HTR-8/SVneo (cell line): ENCODE data around the gene LPIN1.
"Not testable (repeated sequence)": the region's sequence is repeated elsewhere in the genome, so short reads cannot be mapped to it uniquely, and the experiment has no call there.

Source experiments
- DNase-seq: peaks from one replicate; pipeline ENCODE4 v3.0.0; 2011; ENCODE audit warnings: low spot score, mixed read lengths; ENCODE audit not compliant: insufficient read length
- FAIRE-seq: peaks from 2 replicates; lab custom pipeline; 2011; peaks lifted over from hg19 to GRCh38; lab: Jason Lieb, UNC

The LPIN1 gene

GRCh38 chr2:11856095-11856494 is 109.7 kb downstream of the LPIN1 start:
- FAIRE-seq (no peak), DNase-seq (no peak)

DNA sequence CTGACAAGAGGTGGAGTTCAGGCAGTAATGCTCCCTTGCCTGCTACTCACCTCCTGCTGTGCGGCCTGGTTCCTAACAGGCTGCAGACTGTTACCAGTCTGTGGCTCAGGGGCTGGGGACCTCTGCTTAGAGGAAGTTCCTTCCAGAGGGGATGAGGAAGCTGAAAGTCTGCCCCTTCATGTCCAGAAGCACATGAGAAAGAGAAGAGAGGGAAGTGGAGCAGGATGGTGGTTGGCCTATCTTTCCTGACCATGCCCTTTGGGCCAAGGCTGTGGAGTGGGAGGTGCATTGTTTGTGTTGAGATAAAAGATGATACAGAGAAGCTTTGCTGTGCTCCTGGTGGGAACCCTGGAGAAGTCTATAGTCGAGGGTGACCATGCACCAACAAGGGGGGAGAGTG is 112.5 kb downstream of the LPIN1 start:
- FAIRE-seq (no peak), DNase-seq (no peak)

GRCh38 chr2:11859975-11860374 is 113.5 kb downstream of the LPIN1 start:
- DNase-seq, FAIRE-seq: not testable (repeated sequence)

DNA sequence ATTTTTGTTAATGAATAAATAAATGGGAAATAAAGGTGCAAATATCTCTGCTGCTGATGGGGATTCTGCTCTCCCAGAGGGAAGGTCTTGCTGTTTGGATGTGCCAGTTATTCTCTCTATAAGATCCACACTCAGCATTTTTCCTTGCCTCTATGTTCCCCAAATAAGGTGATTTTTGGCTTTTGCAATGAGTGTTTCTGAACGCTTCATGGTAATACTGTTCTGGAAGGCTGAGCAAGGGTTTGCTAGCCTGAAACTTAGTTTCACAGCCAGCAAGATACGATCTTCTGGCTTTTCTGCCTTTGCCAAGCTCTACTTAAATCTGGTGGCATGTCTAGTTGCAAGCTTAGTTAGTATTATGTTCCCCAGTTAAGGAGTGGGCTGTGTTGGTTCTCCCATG is 114.6 kb downstream of the LPIN1 start:
- no peak for DNase-seq
- no peak for FAIRE-seq

DNA sequence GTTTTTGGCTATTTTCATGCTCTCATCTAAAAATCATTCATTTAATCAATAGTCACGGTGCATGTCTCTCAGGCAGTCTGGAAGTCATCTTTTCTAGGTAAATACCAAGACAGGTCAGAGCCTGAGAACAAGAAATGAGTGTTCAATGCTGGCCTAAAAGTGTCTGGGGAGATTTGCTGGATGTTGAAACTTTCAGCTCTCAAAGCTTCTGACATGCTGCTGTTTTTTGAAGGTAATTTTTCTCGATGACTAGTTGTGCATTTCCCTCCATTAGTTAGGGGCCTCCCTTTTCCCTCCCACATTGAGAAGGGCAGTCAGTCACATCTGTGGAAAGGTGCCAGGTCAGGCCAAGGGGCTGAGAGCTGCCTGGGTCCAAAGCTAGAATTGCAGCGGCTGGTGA is 115.6 kb downstream of the LPIN1 start:
- DNase-seq (no peak), FAIRE-seq (no peak)

DNA sequence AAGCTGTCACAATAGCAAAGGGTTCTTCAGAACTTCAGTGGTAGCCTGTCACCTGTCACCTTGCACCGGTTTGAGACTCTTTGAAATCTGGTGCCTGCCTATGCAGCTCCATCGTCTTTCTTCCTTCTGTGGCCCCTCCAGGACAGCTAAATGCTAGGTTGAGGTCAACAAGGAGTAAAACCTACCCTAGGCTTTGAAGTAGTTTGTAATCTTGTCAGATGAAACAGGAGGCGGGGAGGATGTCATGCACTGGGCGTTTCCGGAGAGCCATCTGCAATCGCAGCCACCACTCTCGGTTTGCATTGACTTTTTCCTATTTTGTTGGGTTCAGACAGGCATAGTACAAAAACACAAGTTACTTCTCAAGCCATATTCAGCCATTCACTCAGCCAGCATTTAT is 116.7 kb downstream of the LPIN1 start:
- FAIRE-seq: no peak
- DNase-seq: no peak

- peak; percentile 95 for DNase-seq
- no peak for FAIRE-seq
Observed at GRCh38 chr2:11863513-11864328, 117.3 kb downstream of the LPIN1 start.

- FAIRE-seq (no peak), DNase-seq (no peak)
Observed at GRCh38 chr2:11864724-11865123, 118.3 kb downstream of the LPIN1 start.

DNA sequence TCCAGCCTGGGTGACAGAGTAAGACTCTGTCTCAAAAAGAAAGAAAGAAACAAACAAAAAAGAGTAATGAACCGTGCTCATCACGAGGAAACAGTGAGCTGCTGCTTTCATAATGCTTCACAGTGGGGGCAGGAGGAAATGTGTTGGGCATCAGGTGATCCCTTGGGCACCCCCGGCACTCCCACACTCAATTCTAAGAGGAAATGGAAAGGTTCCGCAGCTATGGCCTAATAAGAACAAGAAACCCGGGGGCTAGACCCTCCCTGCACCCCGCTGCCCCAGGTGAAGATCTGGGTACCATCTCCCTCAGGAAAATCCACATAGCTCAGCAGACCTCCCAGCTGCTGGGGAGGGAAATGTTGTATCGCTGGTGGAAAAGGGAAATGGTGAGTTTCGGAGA is 118.9 kb downstream of the LPIN1 start:
- FAIRE-seq (no peak), DNase-seq (no peak)

DNA sequence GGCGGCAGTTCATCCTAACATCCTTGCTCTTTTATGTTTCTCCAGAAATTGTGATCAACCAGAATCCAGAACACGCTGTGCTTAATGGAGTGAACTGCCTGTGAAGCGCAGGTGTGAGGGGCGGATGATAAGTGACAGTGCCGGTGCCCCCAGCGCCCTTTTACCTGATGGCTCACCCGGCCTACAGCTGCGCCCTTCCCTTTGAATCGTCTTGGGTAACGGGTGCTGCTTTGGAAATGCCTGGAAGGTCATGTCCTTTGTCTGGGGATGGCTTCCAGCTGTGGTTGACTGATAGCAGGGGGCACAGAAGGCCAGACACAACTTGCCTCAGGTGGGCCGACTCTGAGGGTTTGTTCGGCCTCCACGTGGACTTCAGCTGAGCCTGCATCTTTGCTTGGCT is 119.4 kb downstream of the LPIN1 start:
- no peak for FAIRE-seq
- DNase-seq: no peak

DNA sequence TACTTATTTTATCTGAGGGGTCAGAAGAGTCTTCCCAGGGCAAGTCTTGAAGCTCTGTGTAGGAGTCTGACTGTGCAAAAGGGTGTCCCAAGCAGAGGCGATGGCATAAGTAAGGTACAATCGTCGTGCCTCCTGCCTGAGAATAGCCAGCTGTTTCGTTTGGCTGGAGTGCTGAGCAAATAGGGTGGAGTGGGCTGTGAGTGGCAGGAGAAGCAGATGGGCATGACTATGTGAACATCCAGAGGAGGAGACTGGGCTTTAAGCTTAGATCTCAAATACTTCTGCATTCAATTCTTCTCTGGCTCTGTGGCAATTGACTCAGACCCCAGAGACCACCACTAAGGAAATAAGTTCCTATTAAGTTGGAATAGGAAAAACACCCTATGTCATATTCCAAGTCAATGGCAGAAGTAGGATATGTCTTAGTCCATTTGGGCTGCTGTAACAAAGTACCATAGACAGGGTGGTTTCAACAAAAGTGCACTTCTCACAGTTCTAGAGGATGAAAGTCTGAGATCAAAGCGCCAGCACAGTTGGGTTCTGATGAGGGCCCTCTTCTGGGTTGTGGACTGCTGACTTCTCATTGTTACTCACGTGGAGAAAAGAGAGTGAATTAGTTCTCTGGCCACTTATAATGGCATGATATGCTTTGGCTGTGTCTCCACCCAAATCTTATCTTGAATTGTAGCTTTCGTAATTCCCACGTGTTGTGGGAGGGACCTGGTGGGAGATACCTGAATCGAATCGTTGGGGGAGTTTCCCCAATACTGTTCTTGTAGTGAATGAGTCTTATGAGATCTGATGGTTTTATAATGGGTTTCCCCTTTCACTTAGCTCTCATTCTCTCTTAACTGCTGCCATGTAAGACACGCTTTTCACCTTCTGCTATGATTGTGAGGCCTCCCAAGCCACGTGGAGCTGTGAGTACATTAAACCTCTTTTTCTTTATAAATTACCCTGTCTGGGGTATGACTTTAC is 120.2 kb downstream of the LPIN1 start:
- FAIRE-seq: no peak
- DNase-seq: no peak

- no peak for FAIRE-seq
- no peak for DNase-seq
Observed at GRCh38 chr2:11867926-11868325, 121.5 kb downstream of the LPIN1 start.

DNA sequence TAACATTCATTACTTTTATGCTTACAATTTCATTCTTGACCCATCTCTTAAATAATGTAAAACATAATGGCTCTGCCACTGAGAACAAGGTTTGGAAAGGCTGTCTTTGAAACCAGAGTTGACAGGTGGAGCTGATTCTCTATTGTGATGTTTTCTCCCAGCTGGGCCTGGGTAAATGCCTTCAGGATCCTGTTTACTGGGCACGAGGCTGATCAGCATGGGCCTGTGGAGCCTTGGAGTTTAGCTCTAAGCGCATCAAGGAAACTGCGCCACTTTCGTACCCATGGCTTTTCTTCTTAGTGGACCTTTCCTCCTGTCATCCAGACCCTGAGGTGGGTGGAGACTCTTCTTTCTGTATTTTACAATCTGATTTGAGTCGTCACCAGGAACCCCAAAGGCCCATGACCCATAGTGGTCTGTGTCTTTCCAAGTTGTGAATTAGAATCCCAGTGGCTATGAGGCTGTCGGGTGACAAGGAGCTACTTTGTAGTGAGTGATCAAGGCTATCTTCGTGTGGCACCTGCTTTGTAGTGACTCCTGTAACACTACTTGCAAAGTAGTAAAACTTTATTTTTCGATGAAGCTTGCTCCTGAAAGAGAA is 123.1 kb downstream of the LPIN1 start:
- DNase-seq (no peak), FAIRE-seq (no peak)

DNA sequence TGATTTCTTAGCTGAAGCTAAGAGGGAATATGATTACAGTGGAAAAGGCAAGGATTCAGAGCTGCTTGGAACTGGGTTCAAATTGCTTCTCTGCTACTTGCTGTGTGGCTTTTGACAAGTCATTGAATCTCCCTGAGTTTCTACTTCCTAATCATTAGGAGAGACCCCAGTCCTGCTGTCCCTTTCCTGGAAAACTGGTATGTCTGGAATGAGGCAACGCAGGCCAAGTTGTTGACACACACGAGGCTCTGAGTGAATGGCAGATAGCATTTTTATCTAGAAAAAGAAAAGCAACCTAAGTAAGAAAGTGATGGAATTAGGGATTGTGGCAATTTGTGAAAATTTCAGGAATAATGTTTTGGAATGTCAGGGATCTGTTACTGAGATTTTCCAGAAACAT is 123.6 kb downstream of the LPIN1 start:
- no peak for DNase-seq
- no peak for FAIRE-seq

DNA sequence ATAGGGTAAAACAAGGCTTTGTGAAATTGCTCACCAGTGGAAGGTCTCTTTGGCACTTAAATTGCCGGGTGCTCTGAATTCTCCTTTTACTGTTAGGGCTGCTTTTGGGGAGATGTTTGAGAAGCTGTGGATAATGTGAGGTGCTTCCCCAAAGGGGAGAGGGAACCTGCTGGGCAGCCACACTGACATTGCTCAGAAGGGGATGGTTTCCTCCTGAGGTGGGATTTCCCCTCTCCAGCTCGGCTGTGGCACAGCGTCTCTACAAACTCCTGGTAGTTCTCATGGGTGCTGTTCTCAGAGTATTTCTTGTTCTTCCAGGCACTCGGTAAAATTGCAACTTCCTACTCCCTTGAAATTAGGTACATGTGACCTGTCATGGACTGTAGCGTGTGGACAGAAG is 124.2 kb downstream of the LPIN1 start:
- DNase-seq: no peak
- FAIRE-seq: no peak

DNA sequence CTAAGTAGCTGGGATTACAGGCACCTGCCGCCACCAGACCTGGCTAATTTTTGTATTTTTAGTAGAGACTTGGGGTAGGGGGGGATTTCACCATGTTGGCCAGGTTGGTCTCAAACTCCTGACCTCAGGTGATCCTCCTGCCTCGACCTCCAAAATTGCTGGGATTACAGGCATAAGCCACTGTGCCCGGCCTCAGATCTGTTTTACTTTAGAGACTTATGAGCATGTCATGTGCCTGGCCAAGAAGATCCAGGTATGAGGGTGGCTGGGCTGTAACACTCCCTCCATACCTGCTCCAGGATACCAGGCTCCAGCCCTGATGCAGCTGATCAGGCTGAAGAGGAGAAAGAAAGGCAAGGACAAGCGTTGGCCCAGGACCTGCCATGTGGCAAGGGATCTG is 125.0 kb downstream of the LPIN1 start:
- no peak for FAIRE-seq
- no peak for DNase-seq

DNA sequence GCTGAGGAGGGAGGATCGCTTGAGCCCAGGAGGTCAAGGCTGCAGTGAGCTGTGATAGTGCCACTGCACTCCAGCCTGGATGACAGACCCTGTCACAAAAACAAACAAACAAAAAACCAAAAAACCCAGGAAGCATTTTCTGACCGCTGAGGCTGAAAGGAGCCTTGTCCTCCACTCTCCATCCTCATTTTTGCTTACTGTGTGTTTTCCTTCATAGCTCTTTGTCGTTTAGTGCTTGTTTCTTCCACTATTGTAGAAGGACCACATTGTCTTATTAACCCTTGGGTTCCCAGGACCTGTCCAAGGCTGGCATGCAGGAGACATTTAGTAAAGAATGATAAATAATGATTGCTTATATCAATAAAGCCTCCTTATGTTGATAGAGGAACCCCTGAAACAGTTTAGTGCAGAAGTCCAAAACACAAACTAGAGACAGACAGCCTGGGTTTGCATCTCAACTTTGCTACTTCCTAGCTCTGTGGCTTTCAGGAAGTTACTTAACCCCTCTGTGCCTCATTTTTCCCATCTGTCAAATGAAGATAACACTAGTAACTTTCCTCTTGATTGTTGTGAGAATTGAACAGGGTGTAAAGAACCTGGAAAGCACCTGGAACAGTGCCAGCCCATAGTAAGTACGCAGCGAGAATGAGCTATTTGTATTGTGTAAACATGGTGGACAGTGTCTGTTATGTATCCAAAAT is 126.0 kb downstream of the LPIN1 start:
- DNase-seq (no peak), FAIRE-seq (no peak)

- DNase-seq (no peak), FAIRE-seq (no peak)
Observed at GRCh38 chr2:11872948-11873269, 126.5 kb downstream of the LPIN1 start.

DNA sequence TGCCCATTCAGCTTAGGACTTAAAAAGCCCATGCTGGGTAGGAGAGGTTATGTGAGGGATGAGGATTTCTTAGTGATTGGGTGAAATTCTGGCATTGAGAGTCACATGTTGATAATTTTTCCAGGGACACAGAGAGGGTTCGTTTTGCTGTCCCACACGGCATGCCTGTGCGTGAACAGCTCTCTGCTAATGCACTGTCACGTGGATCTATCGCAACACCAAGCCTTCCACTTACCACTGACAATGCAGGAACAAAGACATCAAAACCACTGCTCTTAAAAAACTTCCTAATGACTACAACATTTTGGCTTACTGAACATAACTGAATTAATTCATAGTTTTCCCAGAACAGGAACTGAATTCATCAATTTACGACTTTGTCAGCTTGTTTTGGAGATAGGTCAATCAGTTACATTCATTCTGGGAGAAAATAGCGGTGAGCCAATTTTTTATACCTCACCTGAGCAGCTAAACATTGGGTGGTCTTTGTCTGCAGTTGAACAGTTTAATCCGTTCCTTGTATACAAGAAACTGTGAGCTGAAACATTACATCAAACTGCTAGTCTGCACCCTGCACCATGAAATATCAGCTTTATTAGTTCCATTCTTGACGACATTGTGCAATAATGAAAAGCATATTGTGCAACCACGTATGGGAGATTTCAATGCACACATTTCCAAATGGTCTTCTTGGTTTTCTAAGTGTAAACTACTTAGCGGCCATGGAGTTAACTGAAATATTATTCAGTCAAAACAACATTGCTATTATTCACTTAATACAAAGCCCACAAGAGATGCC is 127.1 kb downstream of the LPIN1 start:
- DNase-seq: no peak
- no peak for FAIRE-seq

GRCh38 chr2:11874861-11875260 is 128.4 kb downstream of the LPIN1 start:
- no peak for DNase-seq
- no peak for FAIRE-seq
